ENCODE results near the gene CCDC15. TPM values are rescaled to one million over a fixed set of nuclear protein-coding genes. Genes with fewer than 3 reads are reported as not detected.

CCDC15 gene
- total and polyA plus RNA-seq, 2 experiments from 2014 or later: 2.9 to 3.3 TPM

- Histone ChIP-seq H3K27me3 (ENCODE audit: insufficient read depth) (peaks cover 11% of the 10 kb centered on the region; the same call in 1 of the 2 replicates), H2AFZ (no peak overlapping the region), H3F3A (replicated peaks; ENCODE audit: low read depth) (no peaks in the 10 kb centered on the region), H3K79me2 (replicated peaks; ENCODE audit: insufficient read depth) (no peaks in the 10 kb centered on the region), H3K4me2 (no peak overlapping the region), H3K27ac (ENCODE audit: low read depth) (no peak overlapping the region), H3K36me3 (ENCODE audit: insufficient read depth) (no peaks in the 10 kb centered on the region), H3K4me3 (no peak overlapping the region), H4K20me1 (replicated peaks; ENCODE audit: insufficient read depth) (no peaks in the 10 kb centered on the region), H3K9me2 (ENCODE audit: insufficient read depth) (no peaks in the 10 kb centered on the region), H3K4me1 (ENCODE audit: insufficient read depth) (no peaks in the 10 kb centered on the region)
- TF ChIP-seq, protein P1, sequence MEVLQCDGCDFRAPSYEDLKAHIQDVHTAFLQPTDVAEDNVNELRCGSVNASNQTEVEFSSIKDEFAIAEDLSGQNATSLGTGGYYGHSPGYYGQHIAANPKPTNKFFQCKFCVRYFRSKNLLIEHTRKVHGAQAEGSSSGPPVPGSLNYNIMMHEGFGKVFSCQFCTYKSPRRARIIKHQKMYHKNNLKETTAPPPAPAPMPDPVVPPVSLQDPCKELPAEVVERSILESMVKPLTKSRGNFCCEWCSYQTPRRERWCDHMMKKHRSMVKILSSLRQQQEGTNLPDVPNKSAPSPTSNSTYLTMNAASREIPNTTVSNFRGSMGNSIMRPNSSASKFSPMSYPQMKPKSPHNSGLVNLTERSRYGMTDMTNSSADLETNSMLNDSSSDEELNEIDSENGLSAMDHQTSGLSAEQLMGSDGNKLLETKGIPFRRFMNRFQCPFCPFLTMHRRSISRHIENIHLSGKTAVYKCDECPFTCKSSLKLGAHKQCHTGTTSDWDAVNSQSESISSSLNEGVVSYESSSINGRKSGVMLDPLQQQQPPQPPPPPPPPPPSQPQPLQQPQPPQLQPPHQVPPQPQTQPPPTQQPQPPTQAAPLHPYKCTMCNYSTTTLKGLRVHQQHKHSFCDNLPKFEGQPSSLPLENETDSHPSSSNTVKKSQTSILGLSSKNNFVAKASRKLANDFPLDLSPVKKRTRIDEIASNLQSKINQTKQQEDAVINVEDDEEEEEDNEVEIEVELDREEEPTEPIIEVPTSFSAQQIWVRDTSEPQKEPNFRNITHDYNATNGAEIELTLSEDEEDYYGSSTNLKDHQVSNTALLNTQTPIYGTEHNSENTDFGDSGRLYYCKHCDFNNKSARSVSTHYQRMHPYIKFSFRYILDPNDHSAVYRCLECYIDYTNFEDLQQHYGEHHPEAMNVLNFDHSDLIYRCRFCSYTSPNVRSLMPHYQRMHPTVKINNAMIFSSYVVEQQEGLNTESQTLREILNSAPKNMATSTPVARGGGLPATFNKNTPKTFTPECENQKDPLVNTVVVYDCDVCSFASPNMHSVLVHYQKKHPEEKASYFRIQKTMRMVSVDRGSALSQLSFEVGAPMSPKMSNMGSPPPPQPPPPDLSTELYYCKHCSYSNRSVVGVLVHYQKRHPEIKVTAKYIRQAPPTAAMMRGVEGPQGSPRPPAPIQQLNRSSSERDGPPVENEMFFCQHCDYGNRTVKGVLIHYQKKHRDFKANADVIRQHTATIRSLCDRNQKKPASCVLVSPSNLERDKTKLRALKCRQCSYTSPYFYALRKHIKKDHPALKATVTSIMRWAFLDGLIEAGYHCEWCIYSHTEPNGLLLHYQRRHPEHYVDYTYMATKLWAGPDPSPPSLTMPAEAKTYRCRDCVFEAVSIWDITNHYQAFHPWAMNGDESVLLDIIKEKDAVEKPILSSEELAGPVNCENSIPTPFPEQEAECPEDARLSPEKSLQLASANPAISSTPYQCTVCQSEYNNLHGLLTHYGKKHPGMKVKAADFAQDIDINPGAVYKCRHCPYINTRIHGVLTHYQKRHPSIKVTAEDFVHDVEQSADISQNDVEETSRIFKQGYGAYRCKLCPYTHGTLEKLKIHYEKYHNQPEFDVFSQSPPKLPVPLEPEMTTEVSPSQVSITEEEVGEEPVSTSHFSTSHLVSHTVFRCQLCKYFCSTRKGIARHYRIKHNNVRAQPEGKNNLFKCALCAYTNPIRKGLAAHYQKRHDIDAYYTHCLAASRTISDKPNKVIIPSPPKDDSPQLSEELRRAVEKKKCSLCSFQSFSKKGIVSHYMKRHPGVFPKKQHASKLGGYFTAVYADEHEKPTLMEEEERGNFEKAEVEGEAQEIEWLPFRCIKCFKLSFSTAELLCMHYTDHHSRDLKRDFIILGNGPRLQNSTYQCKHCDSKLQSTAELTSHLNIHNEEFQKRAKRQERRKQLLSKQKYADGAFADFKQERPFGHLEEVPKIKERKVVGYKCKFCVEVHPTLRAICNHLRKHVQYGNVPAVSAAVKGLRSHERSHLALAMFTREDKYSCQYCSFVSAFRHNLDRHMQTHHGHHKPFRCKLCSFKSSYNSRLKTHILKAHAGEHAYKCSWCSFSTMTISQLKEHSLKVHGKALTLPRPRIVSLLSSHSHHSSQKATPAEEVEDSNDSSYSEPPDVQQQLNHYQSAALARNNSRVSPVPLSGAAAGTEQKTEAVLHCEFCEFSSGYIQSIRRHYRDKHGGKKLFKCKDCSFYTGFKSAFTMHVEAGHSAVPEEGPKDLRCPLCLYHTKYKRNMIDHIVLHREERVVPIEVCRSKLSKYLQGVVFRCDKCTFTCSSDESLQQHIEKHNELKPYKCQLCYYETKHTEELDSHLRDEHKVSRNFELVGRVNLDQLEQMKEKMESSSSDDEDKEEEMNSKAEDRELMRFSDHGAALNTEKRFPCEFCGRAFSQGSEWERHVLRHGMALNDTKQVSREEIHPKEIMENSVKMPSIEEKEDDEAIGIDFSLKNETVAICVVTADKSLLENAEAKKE (CRISPR knock-in tag; IDR thresholded peaks at IDR 0.05): no peak
- TF ChIP-seq POLR2AphosphoS5 (IDR thresholded peaks at IDR 0.05; ENCODE audit: low read depth) (no peak), NANOG (IDR thresholded peaks at IDR 0.05; ENCODE audit: borderline replicate concordance) (no peak), ETS1 (IDR thresholded peaks at IDR 0.05) (no peak), ZNF331 (CRISPR knock-in tag; IDR thresholded peaks at IDR 0.05; ENCODE audit: low read depth) (no peak), STAT1 (IDR thresholded peaks at IDR 0.05; ENCODE audit: unreplicated experiment) (no peak), REST (IDR thresholded peaks at IDR 0.05; ENCODE audit: unreplicated experiment) (no peak), JUNB (IDR thresholded peaks at IDR 0.05; ENCODE audit: unreplicated experiment) (no peak), EZH2 (IDR thresholded peaks at IDR 0.05; ENCODE audit: low read depth, unreplicated experiment) (no peak), ZNF114 (CRISPR knock-in tag; IDR thresholded peaks at IDR 0.05) (no peak), EZH2phosphoT487 (IDR thresholded peaks at IDR 0.05; ENCODE audit: unreplicated experiment) (no peak), CREB1 (CRISPR knock-in tag; IDR thresholded peaks at IDR 0.05; ENCODE audit: low read depth) (no peak)
- TF ChIP-seq, protein P2, sequence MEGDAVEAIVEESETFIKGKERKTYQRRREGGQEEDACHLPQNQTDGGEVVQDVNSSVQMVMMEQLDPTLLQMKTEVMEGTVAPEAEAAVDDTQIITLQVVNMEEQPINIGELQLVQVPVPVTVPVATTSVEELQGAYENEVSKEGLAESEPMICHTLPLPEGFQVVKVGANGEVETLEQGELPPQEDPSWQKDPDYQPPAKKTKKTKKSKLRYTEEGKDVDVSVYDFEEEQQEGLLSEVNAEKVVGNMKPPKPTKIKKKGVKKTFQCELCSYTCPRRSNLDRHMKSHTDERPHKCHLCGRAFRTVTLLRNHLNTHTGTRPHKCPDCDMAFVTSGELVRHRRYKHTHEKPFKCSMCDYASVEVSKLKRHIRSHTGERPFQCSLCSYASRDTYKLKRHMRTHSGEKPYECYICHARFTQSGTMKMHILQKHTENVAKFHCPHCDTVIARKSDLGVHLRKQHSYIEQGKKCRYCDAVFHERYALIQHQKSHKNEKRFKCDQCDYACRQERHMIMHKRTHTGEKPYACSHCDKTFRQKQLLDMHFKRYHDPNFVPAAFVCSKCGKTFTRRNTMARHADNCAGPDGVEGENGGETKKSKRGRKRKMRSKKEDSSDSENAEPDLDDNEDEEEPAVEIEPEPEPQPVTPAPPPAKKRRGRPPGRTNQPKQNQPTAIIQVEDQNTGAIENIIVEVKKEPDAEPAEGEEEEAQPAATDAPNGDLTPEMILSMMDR (conservative IDR thresholded peaks at IDR 0.05; ENCODE audit: low read depth in 2 of 2): no peak
- no peak overlapping the region for H3K4me3 Mint-ChIP-seq
- H3K36me3 Mint-ChIP-seq (ENCODE audit: low read depth): no peaks in the 10 kb centered on the region
- peaks cover 4% of the 10 kb centered on the region for H3K27me3 Mint-ChIP-seq (ENCODE audit: insufficient read depth, low read depth, poor library complexity)
- no peak overlapping the region for H3K27ac Mint-ChIP-seq
- ATAC-seq (no peak), DNase-seq (ENCODE audit: low spot score) (no peak)
- no peaks in the 10 kb centered on the region for H3K9me3 Mint-ChIP-seq
- no peaks in the 10 kb centered on the region for H3K4me1 Mint-ChIP-seq
Observed at GRCh38 chr11:124937336-124937935, 16.6 kb upstream of the CCDC15 start.
